Tibial artery (tissue), 4 donors: ENCODE measurements around the gene NKPD1.

ENCODE experiments used
- DNase-seq, 2 donors: peaks; one replicate each; pipeline ENCODE4 v3.0.0-alpha.2; 2019
- H3K27ac ChIP-seq, 2 donors: fragments of 200-600 bp; sonication (generic) in 1 of 2; 1 replicate in 1 of 2; 2 replicates in 1 of 2; pipeline ENCODE4 v1.5.1; 2018 to 2019; ENCODE audit warnings: mild to moderate bottlenecking in 1 of 2
- H3K27me3 ChIP-seq, 2 donors: fragments of 200-600 bp; sonication (generic) in 1 of 2; one replicate each; pipeline versions ENCODE4 v1.5.1 to v1.6.0; 2016 to 2019
- H3K36me3 ChIP-seq, 3 donors: fragments of 200-600 bp; sonication (generic) in 2 of 3; one replicate each; pipeline ENCODE4 v1.5.1; 2016 to 2019; ENCODE audit warnings: mild to moderate bottlenecking in 2 of 3
- H3K4me1 ChIP-seq, 4 donors: fragments of 200-600 bp; sonication (generic) in 2 of 4; 1 replicate in 3 of 4; 2 replicates in 1 of 4; pipeline ENCODE4 v1.5.1; 2016 to 2019
- H3K4me3 ChIP-seq, 2 donors: fragments of 200-600 bp; sonication (generic) in 1 of 2; 1 replicate in 1 of 2; 2 replicates in 1 of 2; pipeline ENCODE4 v1.5.1; 2018 to 2019; ENCODE audit warnings: mild to moderate bottlenecking in 2 of 2
- H3K9me3 ChIP-seq, 3 donors: fragments of 200-600 bp; sonication (generic) in 1 of 3; one replicate each; pipeline ENCODE4 v1.5.1; 2016 to 2019
- CTCF ChIP-seq, 2 experiments: fragments of 200-600 bp in 1 of 2; fragments of 450-650 bp in 1 of 2; IDR thresholded peaks; one replicate each; pipeline ENCODE4 v1.5.1; 2017 to 2019; ENCODE audit warnings: antibody characterized with exemption in 2 of 2, mild to moderate bottlenecking in 1 of 2, moderate library complexity in 1 of 2
- intact Hi-C: fragments of 100-400 bp; cut with DNase I; formaldehyde crosslinking; loops from one replicate; pipeline ENCODE4 v1.15.0; 2023; ENCODE audit warnings: low total_unique reads

NKPD1 gene

GRCh38 chr19:45166723-45167252, 6.0 kb upstream of the NKPD1 start:
- no peak overlapping the region for H3K27ac ChIP-seq
- intact Hi-C loops = no loop called here

GRCh38 chr19:45164577-45165335, 4.0 kb upstream of the NKPD1 start:
- intact Hi-C loops = no loop called here
- Histone ChIP-seq H3K9me3 (no peaks in the 10 kb centered on the region), H3K27ac (no peak overlapping the region), H3K27me3 (peaks cover 0 to 39% of the 10 kb centered on the region in 2 donors), H3K36me3 (no peaks in the 10 kb centered on the region), H3K4me3 (no peak overlapping the region), H3K4me1 (peaks cover 0 to 29% (median 0%) of the 10 kb centered on the region in 4 donors)
- DNase-seq = no peak
- TF ChIP-seq CTCF (IDR thresholded peaks at IDR 0.05) = no peak

More at GRCh38 chr19:45166723-45167252, 6.0 kb upstream of the NKPD1 start:
- TF ChIP-seq CTCF (IDR thresholded peaks at IDR 0.05) = no peak
- H3K4me1 ChIP-seq = peaks cover 0 to 19% (median 0%) of the 10 kb centered on the region in 4 donors
- H3K4me3 ChIP-seq = no peak overlapping the region
- H3K36me3 ChIP-seq = no peaks in the 10 kb centered on the region
- peaks cover 0 to 19% of the 10 kb centered on the region in 2 donors for H3K27me3 ChIP-seq
- H3K9me3 ChIP-seq = no peaks in the 10 kb centered on the region
- DNase-seq = no peak

GRCh38 chr19:45163751-45164460, 3.1 kb upstream of the NKPD1 start:
- DNase-seq = no peak
- Histone ChIP-seq H3K27me3 (peaks cover 0 to 48% of the 10 kb centered on the region in 2 donors), H3K4me1 (peaks cover 0 to 29% (median 0%) of the 10 kb centered on the region in 4 donors), H3K36me3 (no peaks in the 10 kb centered on the region), H3K9me3 (no peaks in the 10 kb centered on the region), H3K27ac (no peak overlapping the region), H3K4me3 (no peak overlapping the region)
- no peak for TF ChIP-seq CTCF (IDR thresholded peaks at IDR 0.05)
- intact Hi-C loops = no loop called here

GRCh38 chr19:45163156-45163555, 2.4 kb upstream of the NKPD1 start:
- no peak for TF ChIP-seq CTCF (IDR thresholded peaks at IDR 0.05)
- H3K9me3 ChIP-seq = no peaks in the 10 kb centered on the region
- H3K27ac ChIP-seq = no peak overlapping the region
- no peak overlapping the region for H3K4me3 ChIP-seq
- H3K4me1 ChIP-seq = peaks cover 0 to 29% (median 0%) of the 10 kb centered on the region in 4 donors
- intact Hi-C loops = no loop called here
- H3K27me3 ChIP-seq = peaks cover 0 to 55% of the 10 kb centered on the region in 2 donors
- no peaks in the 10 kb centered on the region for H3K36me3 ChIP-seq
- no peak for DNase-seq

GRCh38 chr19:45162608-45163143, 1.9 kb upstream of the NKPD1 start:
- H3K4me3 ChIP-seq = no peak overlapping the region

More at GRCh38 chr19:45162608-45163143, 1.9 kb upstream of the NKPD1 start:
- Histone ChIP-seq H3K27me3 (peaks cover 0 to 60% of the 10 kb centered on the region in 2 donors), H3K9me3 (no peaks in the 10 kb centered on the region), H3K4me1 (peaks cover 0 to 29% (median 0%) of the 10 kb centered on the region in 4 donors), H3K36me3 (no peaks in the 10 kb centered on the region), H3K27ac (no peak overlapping the region)
- DNase-seq = no peak
- TF ChIP-seq CTCF (IDR thresholded peaks at IDR 0.05) = no peak
- intact Hi-C loops = no loop called here
